NCI-H526 (cell line): ENCODE data around the gene ADARB2.
"Not testable (repeated sequence)": the region's sequence is repeated elsewhere in the genome, so short reads cannot be mapped to it uniquely, and the experiment has no call there.

ENCODE experiments used
- DNase-seq, 2 experiments: peaks; one replicate each; lab custom pipeline; 2025; lab: John Stamatoyannopoulos, UW

The ADARB2 gene

DNA sequence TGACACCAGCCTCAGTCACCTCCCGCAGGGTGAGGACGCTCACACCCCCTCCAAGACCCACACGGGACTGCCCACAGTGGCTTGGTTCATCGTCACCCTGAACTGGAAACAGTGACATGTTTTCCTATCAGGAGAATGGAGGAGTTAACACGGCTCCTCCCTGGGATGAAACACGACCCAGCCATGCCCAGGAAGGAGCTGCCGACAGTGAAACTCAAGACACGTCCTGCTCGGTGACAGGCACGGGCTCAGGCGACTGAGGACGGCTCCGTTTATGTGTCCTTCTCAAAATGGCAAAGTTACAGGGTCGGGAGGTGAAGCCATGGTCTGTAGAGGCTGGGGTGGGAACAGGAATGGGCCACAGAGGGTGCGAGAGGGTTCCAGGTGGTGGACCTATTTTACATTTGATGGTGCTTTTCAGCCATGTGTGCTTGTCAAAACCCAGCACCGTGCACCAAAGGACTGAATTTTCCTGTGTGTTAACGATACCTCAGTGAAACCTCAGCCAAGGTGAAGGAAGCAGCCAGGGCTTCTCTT lies 272.4 kb downstream of the ADARB2 start:
- peak; percentile 56 to 57 for DNase-seq

DNA sequence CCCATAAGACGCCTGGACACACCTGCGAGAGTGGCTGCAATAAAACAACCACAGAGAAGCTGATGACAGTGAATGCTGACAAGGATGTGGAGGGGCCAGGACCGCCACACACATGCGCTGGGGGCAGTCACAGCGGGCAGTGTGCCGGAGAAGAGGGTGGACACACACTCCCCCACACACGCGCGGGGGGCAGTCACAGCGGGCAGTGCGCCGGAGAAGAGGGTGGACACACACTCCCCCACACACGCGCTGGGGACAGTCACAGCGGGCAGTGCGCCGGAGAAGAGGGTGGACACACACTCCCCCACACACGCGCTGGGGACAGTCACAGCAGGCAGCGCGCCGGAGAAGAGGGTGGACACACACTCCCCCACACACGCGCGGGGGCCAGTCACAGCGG lies 273.4 kb downstream of the ADARB2 start:
- DNase-seq, result peak in 1 of 2 experiments; percentile 40

DNA sequence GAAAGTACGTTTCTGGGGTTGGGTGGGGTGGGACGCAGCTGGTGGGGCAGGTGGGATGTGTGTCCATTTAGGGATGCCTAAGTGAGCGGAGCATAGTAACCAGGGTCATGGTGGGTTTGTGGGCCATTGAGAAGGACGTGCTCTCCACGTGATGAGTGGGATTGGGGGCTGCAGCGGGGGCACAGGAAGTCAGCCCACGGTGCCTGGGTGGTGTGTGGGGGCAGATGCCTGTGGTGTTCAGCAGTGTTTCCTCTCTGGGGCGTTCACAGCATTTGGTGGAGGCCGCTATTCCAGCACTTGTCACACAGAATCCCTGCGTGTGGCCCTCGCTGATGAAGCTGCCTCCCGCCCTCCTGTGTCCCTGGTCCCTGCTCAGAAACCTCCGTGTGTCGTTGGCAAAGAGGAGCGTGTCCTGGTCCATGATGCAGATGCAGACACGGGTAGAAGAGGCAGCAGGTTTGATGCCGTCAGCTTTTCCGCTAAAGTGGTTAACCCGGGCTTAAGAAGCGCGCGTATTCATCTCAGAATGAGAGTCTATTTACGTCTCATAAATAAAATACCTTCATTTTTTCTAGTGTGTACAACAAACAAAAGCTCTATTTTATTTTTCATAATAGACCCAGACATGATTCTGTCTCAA lies 274.2 kb downstream of the ADARB2 start:
- no peak for DNase-seq

DNA sequence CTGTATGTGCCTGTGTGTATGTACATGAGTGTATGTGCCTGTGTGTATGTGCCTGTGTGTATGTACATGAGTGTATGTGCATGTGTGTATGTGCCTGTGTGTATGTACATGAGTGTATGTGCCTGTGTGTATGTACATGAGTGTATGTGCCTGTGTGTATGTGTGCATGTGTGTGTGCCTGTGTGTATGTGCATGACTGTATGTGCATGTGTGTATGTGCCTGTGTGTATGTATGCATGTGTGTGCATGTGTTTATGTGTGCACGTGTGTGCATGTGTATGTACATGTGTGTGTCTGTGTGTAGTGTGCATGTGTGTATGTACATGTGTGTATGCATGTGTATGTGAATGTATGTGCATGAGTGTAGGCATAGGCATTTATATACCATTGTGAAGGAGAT lies 274.8 kb downstream of the ADARB2 start:
- DNase-seq, result no peak

DNA sequence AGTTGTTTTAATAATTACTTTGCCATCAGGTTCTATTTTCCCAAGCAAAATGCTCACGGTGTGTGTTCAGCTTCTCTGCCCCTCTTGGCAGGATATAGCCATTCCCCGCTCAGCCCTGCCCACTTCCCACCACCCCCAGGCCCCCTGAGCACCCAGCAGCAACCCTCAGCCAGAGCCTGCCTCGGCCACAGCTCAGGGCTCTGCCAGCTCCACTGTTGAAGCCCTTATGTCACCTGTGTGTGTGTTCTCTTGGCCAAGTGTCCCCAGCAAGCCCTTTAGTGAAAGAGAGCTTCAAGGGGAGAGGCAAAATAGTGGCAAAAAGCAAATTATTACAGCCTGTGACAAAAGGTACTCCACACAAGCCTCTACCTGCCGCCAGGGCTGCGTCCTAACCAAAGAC lies 275.3 kb downstream of the ADARB2 start:
- DNase-seq, result no peak

DNA sequence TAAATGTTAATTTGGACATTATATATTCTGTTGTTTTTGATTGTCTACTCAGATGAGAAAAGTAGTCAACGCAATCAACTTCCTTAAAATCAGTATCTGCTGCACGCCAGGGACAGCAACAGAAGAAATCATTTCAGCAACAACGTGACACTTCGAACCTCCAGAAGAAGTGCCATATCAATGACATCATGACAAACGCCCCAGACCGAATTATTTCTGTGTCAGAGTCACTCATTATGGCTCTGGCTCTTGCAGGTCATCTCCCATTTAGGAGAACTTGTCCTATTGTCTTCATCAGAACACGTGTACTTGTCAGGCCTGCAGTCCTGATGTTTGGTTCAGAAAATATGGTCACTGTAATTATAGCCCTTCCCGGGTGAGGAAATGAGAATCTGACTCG lies 276.3 kb downstream of the ADARB2 start:
- DNase-seq, result peak in 1 of 2 experiments; percentile 8

DNA sequence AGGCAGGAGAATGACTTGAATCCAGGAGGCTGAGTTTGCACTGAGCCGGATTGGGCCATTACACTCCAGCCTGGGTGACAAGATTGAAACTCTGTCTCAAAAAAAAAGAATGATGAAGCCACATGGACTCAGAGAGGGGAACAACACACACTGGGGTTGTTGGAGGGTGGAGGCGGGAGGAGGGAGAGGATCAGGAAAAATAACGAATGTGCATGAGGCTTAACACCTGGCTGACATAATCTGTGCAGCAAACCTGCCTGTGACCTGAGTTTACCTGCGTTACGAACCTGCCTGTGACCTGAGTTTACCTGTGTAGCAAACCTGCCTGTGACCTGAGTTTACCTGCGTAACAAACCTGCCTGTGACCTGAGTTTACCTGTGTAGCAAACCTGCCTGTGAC lies 277.7 kb downstream of the ADARB2 start:
- DNase-seq, result peak; percentile 36 to 43

DNA sequence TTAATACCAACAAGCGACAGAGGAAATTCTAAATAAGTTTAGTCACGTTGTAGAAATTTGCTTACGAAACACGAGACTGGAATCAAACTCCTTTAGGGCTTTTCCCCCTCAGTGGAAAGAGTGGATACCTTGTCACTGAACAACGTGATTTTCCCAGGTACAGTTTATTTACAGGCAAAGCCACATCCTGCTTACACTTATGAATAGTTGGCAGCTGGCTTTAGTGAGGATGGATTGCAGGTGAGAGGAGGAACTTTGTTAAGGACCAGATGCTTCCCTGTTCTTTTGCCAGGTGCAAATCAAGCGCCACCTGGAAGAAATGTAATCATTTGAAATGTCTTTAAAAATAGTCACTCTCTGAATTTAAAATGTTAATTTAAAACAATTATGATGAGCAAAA lies 282.4 kb downstream of the ADARB2 start:
- DNase-seq, result peak in 1 of 2 experiments; percentile 33

DNA sequence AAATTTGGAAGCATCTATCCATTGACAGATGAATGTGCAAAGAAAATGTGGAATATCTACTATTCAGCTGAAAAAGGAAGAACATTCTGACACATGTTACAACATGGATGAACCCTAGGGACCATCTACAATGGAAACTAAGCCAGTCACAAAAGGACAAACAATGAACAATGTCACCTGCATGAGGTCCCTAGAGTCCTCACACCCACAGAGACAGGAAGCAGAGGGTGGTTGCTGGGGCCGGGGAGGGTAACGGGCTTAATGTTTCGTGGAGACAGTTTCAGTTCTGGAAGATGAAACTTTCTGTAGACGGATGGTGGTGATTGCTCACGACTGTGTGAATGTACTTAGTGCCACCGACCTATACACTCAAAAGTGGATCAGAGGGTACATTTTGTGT lies 282.9 kb downstream of the ADARB2 start:
- DNase-seq, result no peak

DNA sequence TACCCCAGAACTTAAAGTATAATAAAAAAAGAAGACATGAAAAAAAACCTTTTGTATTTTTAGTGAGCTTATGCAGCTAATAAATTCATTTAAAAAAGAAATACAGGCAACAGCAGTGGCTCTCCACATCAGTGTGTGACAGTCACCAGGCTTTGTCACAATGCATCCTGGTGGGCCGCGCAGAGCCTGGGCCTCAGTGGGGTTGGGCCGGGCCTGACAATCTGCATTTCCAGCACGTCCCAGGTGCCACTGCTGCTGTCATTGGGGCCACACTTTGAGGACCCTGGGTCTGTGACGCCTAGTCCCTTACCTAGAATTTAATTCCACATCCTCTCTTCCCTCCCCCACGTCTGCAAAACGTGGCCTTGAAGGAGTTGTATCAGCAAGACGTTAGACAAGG lies 284.5 kb downstream of the ADARB2 start:
- DNase-seq, result no peak

DNA sequence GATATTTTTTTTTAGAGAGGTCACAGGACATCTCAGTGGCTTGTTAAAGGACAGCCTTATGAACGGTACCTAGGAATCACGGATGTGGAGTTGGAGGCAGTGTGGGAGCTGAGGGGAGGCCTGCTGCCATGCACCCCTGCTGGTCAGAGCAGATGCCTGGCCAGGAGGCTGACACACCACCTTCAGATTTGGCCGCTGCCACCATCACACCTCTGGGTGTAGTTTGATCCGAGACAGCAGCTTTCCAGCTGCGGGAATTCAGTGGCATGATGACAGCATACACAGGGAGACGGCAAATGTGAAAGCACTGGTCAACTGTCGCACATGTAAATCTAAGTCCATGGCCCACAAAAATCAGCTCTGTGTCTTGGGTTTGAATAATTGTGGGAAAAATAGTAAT lies 285.4 kb downstream of the ADARB2 start:
- DNase-seq, result no peak

DNA sequence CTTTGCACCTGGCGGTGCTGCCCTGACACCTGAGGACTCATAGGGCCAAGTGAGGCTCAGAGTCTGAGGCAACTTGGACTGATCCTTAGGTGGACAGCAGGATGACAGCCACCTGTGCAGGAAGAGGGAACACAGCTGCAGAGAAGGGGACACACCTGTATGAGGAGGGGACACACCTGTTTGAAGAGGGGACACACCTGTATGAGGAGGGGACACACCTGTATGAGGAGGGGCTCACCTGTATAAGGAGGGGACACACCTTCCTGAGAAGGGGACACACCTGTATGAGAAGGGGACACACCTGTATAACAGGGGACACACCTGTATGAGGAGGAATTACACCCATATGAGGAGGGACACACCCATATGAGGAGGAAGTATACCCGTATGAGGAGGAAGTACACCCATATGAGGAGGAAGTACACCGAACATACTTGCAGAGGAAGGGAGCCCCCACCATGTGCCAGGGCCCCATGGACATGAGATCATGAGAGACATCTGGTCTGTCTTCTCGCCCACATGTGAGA lies 285.9 kb downstream of the ADARB2 start:
- no peak for DNase-seq

DNA sequence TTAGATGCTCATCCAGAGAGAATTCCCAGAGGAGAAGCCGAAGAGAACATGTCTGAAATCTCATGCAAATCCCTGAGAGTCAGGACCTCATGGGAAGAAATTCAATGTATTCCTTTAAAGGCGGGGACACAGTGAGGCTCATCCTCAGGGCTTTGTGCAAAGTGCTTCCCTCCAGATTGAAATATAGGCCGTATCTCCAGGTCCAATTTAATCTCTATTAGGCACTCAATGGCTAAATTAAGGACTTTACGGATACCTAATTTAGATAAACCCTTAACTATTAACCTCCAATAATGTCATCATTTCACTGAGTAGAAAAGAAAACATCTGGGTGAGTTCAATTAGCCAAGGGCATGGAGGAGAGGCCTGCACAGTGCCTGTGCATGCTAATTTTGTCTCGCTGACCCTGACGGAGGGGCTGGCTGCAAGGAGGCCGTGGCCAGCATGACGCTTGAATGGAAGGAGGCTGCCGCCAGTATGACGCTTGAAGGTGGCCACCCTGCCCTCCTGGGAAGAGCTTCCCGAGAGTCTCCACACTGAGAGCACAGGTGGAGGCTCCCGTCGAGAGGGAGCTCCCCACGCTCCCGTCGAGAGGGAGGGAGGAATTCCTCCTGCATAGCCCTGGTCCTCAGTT lies 287.6 kb downstream of the ADARB2 start:
- DNase-seq, result peak; percentile 33 to 52

DNA sequence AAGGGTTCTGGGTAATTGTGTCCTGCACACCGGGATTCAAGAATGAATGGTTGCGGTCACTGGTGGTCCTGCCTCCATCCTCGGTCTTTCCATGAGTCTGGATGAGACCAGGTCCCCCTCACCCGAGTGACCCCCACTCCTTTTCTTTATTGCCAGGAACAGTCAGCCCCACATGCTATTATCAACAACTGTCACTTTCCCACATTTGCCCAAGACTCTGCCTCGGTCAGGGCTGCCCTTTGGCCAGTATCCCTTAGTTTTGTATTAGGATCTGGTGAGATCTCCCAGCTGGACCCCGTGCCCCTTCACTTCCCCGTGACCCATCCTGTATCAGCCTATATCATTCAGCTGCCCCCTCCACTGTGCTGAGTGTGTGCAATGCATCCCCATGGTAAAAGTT lies 288.3 kb downstream of the ADARB2 start:
- DNase-seq, result no peak

DNA sequence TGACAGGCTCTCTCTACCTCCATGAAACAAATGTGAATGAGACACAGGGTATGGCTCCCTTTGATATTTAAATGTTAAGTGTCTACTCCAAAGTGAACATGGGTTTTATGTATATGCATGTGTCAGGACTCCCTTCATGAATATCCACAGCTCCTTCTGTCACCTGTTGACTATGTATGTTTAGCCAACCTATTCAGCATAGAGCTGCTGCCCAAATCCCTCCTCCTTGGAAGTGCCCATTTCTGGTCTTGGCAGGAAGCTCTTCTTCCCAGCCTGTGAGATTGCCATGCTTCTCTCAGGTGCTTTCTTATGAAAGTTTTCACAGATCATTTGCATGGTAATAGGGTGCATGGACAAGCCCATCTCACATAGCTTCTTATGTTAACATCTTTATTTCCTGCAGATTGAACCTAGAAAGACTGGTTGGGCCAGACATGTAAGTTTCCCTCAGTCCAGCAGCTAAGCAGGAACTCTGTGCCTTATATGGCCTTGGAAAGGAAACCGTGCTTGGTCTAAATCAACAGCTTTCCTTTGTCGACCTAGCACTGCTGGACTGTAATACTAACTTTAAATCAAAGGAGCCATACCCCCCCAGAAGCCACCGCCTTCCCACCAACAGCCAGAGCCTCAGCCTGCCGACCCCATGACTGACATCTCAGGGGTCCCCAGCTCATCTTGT lies 288.9 kb downstream of the ADARB2 start:
- peak; percentile 44 to 61 for DNase-seq

DNA sequence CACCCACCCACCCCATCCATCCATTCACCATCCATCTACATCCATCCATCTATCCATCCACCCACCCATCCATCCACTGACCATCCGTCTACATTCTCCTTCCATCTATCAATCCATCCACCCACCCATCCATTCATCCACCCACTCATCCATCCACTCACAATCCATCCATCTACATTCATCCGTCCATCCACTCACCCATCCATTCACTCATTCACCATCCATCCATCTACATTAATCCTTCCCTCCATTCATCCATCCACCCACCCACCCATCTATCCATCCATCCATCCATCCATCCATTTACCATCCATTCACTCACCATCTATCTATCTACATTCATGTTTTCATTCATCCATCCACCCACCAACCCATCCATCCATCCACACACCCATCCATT lies 292.5 kb downstream of the ADARB2 start:
- no peak for DNase-seq

DNA sequence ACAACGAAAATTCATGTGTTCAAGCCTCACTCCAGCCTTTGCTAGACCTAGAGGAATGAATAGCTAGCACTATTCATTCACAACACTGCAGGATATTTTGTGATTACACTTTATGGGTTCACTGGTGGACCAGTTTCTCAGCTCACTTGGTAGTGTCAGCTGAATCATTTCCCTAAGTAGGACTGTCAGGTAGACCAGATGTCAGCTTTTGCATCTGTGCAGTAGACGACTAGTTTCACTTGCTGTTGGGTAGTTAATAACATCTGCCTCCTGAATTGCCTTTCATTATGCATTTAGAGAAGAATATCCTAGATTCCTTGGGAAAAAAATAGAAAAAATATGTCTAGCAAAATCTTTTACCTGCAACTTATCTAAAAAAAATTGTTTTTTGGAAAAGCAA lies 296.4 kb downstream of the ADARB2 start:
- peak in 1 of 2 experiments; percentile 22 for DNase-seq

DNA sequence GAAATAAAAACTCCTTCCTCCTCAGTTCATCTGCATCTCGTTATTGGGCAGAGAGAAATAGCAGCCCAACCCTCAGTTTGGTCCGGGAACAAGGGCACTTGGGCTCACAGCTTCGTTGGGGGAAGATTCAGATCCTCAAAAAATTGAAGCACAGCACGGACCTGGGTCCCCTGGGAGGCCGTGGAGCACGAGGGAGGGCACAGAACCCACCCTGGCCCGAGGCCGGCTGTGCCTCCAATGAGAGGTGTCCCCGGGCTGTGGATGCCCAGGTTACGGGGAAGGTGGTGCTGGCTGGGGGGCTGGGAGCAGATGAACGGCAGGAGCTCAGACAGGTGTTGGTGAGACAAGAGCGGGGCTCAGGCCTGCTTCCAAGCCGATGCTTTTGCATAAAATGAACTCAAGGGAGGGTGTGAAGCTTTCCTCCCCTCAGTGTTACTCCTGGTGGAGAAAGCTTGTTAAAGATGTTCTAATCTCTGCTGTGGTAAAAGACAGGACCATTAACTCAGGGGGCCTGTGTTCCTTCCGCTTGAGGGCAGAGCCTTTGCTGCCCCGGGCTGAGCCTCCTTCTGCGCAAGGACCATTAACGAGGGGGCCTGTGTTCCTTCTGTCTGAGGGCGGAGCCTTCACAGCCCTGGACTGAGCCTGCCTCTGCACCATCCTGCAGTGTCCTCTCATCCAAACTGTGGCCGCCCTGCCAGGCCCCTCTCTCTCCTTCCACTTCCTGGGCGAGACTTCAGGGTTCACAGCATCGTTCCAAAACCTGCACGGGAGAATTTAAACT lies 302.2 kb downstream of the ADARB2 start:
- peak; percentile 75 to 86 for DNase-seq

DNA sequence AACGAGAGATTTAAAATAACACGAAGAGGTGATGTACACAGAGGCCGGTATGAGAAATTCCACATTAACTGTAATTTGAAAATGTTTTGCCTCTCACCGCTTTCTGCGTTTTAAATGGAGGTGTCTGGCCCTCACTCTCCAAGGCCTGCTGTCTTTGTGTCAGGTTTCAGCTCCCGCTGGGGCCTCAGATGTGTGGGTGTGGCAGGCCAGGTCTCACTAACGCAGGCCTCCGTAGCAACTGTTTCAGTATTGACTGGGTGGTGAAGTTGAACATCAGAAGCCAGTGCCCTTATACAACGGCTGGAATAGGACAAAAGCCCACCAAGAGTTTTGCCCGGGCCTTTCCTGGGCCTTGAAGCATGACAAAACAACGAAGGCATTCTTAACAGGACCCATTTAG lies 303.1 kb downstream of the ADARB2 start:
- peak; percentile 55 to 81 for DNase-seq

DNA sequence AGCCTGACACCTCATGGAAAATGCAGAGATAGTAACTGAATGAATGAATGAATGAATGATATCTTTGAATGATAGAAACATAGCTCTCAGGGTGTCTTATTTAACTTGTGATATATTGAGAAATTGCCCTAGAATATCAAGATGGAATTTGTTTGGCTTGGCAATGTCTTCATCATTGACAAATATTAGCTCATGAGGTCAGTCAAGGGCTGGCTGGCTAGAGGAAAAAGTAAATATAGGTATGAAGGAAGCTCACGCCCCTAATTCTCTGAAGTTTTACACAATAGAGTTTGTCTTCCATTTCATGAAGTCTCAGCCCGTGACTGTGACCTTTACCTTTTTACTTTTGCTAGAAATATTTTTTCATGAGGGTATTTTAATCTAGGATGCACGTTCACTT lies 305.2 kb downstream of the ADARB2 start:
- no peak for DNase-seq

DNA sequence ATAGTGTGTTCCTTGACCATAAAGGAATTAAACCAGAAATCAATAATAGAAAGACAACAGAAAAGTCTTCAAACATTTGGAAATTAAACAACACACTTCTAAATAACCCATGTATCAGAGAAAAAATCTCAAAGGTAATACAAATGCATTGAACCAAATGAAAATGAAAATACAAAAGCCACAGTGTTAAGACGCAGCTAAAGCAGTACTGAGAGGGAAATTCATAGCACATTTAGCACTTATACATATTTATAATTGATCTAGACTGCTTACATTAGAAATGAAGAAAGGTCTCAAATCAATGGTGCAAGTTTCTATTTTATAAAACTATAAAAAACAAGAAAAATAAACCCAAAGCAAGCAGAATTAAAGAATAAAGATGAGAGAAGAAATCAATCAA lies 306.1 kb downstream of the ADARB2 start:
- DNase-seq, result no peak

DNA sequence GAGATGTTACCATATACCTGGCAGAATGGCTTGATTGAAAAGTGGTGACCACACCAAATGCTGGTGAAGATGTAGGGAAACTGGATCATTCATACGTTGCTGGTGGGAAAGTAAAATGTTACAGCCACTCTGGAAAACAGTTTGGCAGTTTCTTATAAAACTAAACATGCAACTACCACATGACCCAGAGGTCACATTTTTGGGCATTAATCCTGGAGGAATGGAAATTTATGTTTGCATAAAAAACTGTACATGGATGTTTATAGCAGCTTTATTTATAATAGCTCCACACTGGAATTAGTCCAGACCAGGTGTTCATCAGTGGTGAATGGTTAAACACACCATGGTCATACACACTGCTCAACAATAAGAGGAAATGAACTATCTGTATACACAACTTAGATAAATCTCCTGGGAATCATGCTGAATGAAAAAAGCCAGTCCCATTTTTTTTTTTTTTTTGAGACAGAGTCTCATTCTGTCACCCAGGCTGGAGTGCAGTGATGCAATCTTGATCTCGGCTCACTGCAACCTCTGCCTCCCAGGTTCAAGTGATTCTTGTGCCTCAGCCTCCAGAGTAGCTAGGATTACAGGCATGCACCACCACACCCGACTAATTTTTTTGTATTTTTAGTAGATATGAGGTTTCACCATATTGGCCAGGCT lies 309.7 kb downstream of the ADARB2 start:
- not testable (repeated sequence) for DNase-seq
